ENCODE measurements around the gene TMEM52. TPM values are rescaled to one million over a fixed set of nuclear protein-coding genes. Genes with fewer than 3 reads are reported as not detected.

TMEM52 gene
- total RNA-seq (2014; rRNA removed; shearing (Covaris generic)), result 0.46 and 1.7 TPM in 2 replicates
- 2.5 and 2.7 TPM in 2 replicates for total RNA-seq (2022)
- Bru-seq, nascent RNA, result not detected
- BruChase-seq, experiment 1, labeled RNA remaining after a 6-hour chase, result percentile 20 among the genes with signal in this experiment
- BruChase-seq, experiment 2, labeled RNA remaining after a 2-hour chase, result percentile 29 among the genes with signal in this experiment
- long read RNA-seq, partial matches to known transcripts, result 0 of 2 reads
- long read RNA-seq, other reads (novel, unspliced or antisense), result 1 of 2 reads

GRCh38 chr1:1918901-1919303 is at the start of gene TMEM52:
Gene TMEM52 (minus strand): TSS chr1:1919279. CDS start chr1:1919265, 14 bp downstream.
- DNase-seq (ENCODE audit: low spot score), result no peak
- TF ChIP-seq CTCF (conservative IDR thresholded peaks at IDR 0.05; ENCODE audit: low read length), result peak; percentile 45; the same call in 1 of the 2 replicates
- TF ChIP-seq EZH2phosphoT487 (IDR thresholded peaks at IDR 0.05; ENCODE audit: borderline replicate concordance, low read depth, low read length), result no peak
- Histone ChIP-seq H3K79me2 (ENCODE audit: insufficient read depth, low read depth, low read length) (no peaks in the 10 kb centered on the region), H3K36me3 (ENCODE audit: insufficient read depth, low read length) (no peaks in the 10 kb centered on the region), H3K9me3 (ENCODE audit: low read length) (no peaks in the 10 kb centered on the region), H3K9me2 (ENCODE audit: insufficient read depth, low read length) (no peaks in the 10 kb centered on the region), H3K27ac (ENCODE audit: low read depth, low read length, poor library complexity, severe bottlenecking) (no peak within 1 kb of the TSS), H2AFZ (ENCODE audit: low read length) (peak within 1 kb of the TSS; percentile 62; the same call in 1 of the 2 replicates), H3K4me1 (ENCODE audit: insufficient read depth, low read length, poor library complexity, severe bottlenecking) (peaks cover 12% of the 10 kb centered on the region), H3K4me2 (ENCODE audit: low read length) (peak within 1 kb of the TSS; percentile 83), H4K20me1 (ENCODE audit: insufficient read depth, low read length) (no peaks in the 10 kb centered on the region), H3K4me3 (ENCODE audit: low read depth, low read length, poor library complexity, severe bottlenecking) (peak within 1 kb of the TSS; percentile 70)
- intact Hi-C loops (cut with micrococcal nuclease; ENCODE audit: unreplicated experiment), result loop anchor here (2.0 kb wide), 1 partner anchor 214 kb away; no protein-coding TSS in a partner anchor
- BruUV-seq (replicated peaks), result no TSS peak
- POLR2A ChIA-PET, result no interaction called here
- CTCF ChIA-PET (ENCODE audit: unreplicated experiment), result no interaction called here

- no peak for DNase-seq (ENCODE audit: low spot score)
- no peaks in the 10 kb centered on the region for H3K4me1 ChIP-seq (ENCODE audit: insufficient read depth, low read length, poor library complexity, severe bottlenecking)
- H2AFZ ChIP-seq (ENCODE audit: low read length), result no peak overlapping the region
- no peak overlapping the region for H3K27ac ChIP-seq (ENCODE audit: low read depth, low read length, poor library complexity, severe bottlenecking)
- no TSS peak for BruUV-seq (replicated peaks)
- no peaks in the 10 kb centered on the region for H4K20me1 ChIP-seq (ENCODE audit: insufficient read depth, low read length)
- no peak for TF ChIP-seq EZH2phosphoT487 (IDR thresholded peaks at IDR 0.05; ENCODE audit: borderline replicate concordance, low read depth, low read length)
- TF ChIP-seq CTCF (conservative IDR thresholded peaks at IDR 0.05; ENCODE audit: low read length), result no peak
- H3K36me3 ChIP-seq (ENCODE audit: insufficient read depth, low read length), result no peaks in the 10 kb centered on the region
- H3K9me3 ChIP-seq (ENCODE audit: low read length), result peaks cover 6% of the 10 kb centered on the region; the same call in 1 of the 2 replicates
- H3K4me2 ChIP-seq (ENCODE audit: low read length), result no peak overlapping the region
- H3K9me2 ChIP-seq (ENCODE audit: insufficient read depth, low read length), result no peaks in the 10 kb centered on the region
- H3K79me2 ChIP-seq (ENCODE audit: insufficient read depth, low read depth, low read length), result no peaks in the 10 kb centered on the region
- no peak overlapping the region for H3K4me3 ChIP-seq (ENCODE audit: low read depth, low read length, poor library complexity, severe bottlenecking)
- POLR2A ChIA-PET, result no interaction called here
- intact Hi-C loops (cut with micrococcal nuclease; ENCODE audit: unreplicated experiment), result no loop called here
- CTCF ChIA-PET (ENCODE audit: unreplicated experiment), result no interaction called here
Measured at GRCh38 chr1:1967879-1968278, 48.8 kb upstream of the TMEM52 start.

- CTCF ChIA-PET (ENCODE audit: unreplicated experiment), result no interaction called here
- POLR2A ChIA-PET, result no interaction called here
Measured at GRCh38 chr1:1967151-1967550, 48.1 kb upstream of the TMEM52 start.

More at GRCh38 chr1:1967151-1967550, 48.1 kb upstream of the TMEM52 start:
- Histone ChIP-seq H3K36me3 (ENCODE audit: insufficient read depth, low read length) (no peaks in the 10 kb centered on the region), H4K20me1 (ENCODE audit: insufficient read depth, low read length) (no peaks in the 10 kb centered on the region), H2AFZ (ENCODE audit: low read length) (no peak overlapping the region), H3K4me2 (ENCODE audit: low read length) (no peak overlapping the region), H3K9me3 (ENCODE audit: low read length) (peaks cover 6% of the 10 kb centered on the region; the same call in 1 of the 2 replicates), H3K27ac (ENCODE audit: low read depth, low read length, poor library complexity, severe bottlenecking) (no peak overlapping the region), H3K79me2 (ENCODE audit: insufficient read depth, low read depth, low read length) (no peaks in the 10 kb centered on the region), H3K4me1 (ENCODE audit: insufficient read depth, low read length, poor library complexity, severe bottlenecking) (no peaks in the 10 kb centered on the region), H3K9me2 (ENCODE audit: insufficient read depth, low read length) (no peaks in the 10 kb centered on the region), H3K4me3 (ENCODE audit: low read depth, low read length, poor library complexity, severe bottlenecking) (no peak overlapping the region)
- intact Hi-C loops (cut with micrococcal nuclease; ENCODE audit: unreplicated experiment), result no loop called here
- no peak for DNase-seq (ENCODE audit: low spot score)
- TF ChIP-seq EZH2phosphoT487 (IDR thresholded peaks at IDR 0.05; ENCODE audit: borderline replicate concordance, low read depth, low read length), result no peak
- no peak for TF ChIP-seq CTCF (conservative IDR thresholded peaks at IDR 0.05; ENCODE audit: low read length)
- BruUV-seq (replicated peaks), result no TSS peak
